Stimulated activated CD8-positive, alpha-beta memory T cell treated with anti-CD3 and anti-CD28 coated beads, Interleukin-4, amount 100 ng/mL, for 48 hours (primary cell): Measurements from ENCODE around the gene HTT.
A peak's percentile ranks its signal among the peaks of the same experiment; 100 is the strongest.

Source experiments
- DNase-seq: peaks from one replicate; pipeline ENCODE4 v3.0.0-alpha.2; 2020

The HTT gene

GRCh38 chr4:3284734-3285557, 210.5 kb downstream of the HTT start:
- no peak for DNase-seq

- peak; percentile 24 for DNase-seq
Observed at GRCh38 chr4:3285558-3286334, 211.3 kb downstream of the HTT start.

GRCh38 chr4:3286335-3287175, 212.1 kb downstream of the HTT start:
- DNase-seq = peak; percentile 13

- DNase-seq = peak; percentile 14
Observed at GRCh38 chr4:3287271-3287971, 212.9 kb downstream of the HTT start.

GRCh38 chr4:3287972-3288570, 213.6 kb downstream of the HTT start:
- no peak for DNase-seq

GRCh38 chr4:3288571-3289094, 214.2 kb downstream of the HTT start:
- DNase-seq = peak; percentile 16

- no peak for DNase-seq
Observed at GRCh38 chr4:3290476-3290875, 216.0 kb downstream of the HTT start.

- DNase-seq = no peak
Observed at GRCh38 chr4:3290889-3291321, 216.4 kb downstream of the HTT start.

- no peak for DNase-seq
Observed at GRCh38 chr4:3291411-3291968, 217.0 kb downstream of the HTT start.

GRCh38 chr4:3291969-3292570, 217.6 kb downstream of the HTT start:
- DNase-seq = peak; percentile 46

GRCh38 chr4:3292571-3293400, 218.3 kb downstream of the HTT start, which contains the start of gene RGS12:
Gene RGS12, plus strand, starts transcription at chr4:3293021. Its CDS starts 23,150 bp downstream, at chr4:3316171.
- DNase-seq = peak; percentile 92
